GM15510 (cell line): Measurements from ENCODE around the gene LRRC8D.

ENCODE experiments used
- POLR2A ChIP-seq: IDR thresholded peaks from 3 replicates; pipeline ENCODE4 v1.6.1; 2011; ENCODE audit warnings: borderline replicate concordance; ENCODE audit not compliant: insufficient read length; ENCODE audit errors: extremely low read depth

LRRC8D gene

DNA sequence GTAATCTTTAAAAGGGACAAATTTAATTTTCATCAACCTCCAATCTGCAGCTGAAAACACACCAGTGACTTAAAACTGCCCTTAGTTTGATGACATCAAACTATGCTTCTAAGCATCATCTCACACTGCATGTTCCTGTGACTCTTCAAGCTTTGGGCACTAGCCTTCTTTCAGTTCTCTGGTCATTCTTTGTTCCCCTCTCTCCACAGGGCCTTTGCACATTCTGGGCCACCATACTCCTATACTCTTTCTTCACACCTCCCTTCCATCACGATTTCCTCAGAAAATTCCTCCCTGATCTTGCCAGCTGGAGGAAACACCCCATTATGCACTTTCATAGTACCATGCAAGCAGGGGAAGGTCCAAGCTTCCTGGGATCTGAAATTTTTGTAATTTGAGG, 96.5 kb downstream of the LRRC8D start:
- TF ChIP-seq POLR2A = no peak

DNA sequence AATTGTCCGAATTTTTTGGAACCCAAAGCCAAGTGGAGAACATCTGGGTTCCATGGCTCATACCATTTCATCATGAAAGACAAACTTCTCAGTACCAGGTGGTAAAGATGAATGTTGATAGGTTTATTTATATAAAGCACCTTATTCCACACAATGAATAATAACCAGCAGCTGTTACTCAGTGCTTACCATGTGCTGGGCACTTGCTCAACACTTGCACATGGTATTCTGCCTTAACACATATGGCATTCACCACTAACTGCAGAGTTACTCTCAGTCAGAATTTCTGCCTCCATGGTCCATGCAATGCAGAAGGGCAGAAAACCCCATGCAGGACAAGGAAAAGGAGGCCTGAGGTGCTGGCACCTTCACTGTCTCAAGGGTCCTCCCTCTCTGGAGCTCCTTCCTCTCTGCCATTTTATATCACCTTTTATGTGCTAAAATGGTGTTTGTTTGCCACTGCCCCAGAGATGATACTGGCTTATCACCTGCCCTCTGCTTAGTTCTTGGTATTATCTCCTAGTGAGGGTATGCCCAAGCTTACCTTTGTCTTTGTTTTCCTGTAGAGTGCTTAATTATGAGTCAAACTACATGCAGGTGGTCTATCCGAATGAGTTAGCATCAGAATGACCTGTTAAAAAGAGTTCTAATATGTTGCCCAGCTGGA, 97.4 kb downstream of the LRRC8D start:
- TF ChIP-seq POLR2A = no peak

DNA sequence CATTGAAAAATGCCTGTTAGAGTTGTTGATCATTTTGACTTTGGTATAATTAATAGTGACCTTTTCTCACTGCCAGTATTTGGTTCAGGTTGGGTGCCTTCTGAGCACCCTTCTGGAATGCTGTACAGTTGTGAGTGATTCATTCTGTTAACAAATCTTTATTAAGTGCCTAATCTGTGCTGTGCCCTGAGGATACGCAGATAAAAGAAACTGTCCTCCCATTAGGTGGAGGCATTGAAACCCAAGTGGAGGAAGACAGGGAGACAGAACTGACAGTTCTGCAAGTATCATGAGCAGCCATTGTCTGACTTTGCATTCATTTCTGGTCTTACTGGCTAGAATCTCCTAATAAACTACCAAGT, 97.9 kb downstream of the LRRC8D start:
- no peak for TF ChIP-seq POLR2A

DNA sequence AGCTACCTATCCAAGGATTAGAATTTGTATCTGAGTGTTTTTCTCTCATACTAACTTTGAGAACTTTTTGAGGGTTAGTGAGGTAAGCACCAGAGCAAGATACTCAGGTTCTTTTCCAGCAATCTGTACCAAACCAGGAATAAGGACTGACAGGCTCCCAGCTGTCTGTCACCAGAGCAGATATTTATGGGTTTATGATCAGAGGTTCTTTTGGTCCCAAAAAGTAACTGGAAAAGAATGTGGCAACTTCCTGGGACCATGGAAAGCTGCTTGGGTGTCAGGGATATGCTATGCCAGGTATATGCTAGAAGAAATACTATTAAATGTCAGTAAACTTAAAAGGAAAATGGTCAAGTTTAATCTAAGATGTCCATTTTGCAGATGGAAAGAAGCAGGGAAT, 98.3 kb downstream of the LRRC8D start:
- no peak for TF ChIP-seq POLR2A

DNA sequence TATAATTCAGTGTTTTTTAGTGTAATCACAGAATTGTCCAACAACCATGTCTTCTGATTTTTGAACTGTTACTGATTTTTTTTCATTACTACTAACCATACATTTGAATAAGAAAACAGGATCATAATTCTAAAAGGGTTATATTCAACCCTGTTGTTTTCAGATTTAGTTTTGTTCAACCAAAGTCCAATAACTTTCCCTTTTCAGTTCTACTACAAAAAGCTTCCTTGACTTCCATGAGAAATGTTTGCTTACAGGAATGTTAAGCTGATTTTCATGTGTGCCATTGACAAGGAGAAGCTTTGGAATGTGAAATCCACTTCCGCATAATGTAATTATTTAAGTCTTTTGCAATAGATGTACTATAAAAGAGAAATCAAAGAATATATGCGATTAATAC, 102.1 kb downstream of the LRRC8D start:
- no peak for TF ChIP-seq POLR2A

DNA sequence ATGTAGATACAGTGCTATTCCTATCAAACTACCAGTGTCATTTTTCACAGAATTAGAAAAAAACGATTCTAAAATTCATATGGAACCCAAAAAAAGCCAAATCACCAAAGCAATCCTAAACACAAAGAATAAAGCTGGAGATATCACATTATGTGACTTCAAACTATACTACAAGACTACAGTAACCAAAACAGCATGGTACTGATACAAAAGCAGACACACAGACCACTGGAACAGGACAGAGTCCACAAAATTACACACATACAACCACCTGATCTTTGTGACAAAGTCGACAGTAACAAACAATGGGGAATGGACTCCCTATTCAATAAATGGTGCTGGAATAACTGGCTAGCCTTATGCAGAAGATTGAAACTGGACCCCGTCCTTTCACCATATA, 102.7 kb downstream of the LRRC8D start:
- TF ChIP-seq POLR2A = no peak

GRCh38 chr1:89927049-89927448, 106.2 kb downstream of the LRRC8D start:
- TF ChIP-seq POLR2A = no peak

DNA sequence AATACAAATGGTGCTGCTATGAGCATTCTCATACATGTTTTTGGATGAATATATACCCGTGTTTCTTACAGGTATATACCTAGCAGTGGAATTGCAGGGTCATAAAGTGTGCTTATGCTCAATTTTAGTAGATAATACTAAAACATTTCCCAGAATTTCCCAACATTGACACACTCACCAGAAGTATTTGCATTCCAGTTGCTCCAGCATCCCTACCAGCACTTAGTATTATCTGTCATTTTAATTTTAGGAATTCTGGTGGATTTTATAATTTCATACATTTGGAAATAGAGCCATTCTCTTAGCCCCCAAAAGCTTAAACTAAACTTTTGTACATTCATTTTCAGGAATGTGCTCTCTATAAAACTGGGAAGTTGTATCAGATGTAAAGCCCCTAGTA, 106.6 kb downstream of the LRRC8D start:
- TF ChIP-seq POLR2A = no peak

DNA sequence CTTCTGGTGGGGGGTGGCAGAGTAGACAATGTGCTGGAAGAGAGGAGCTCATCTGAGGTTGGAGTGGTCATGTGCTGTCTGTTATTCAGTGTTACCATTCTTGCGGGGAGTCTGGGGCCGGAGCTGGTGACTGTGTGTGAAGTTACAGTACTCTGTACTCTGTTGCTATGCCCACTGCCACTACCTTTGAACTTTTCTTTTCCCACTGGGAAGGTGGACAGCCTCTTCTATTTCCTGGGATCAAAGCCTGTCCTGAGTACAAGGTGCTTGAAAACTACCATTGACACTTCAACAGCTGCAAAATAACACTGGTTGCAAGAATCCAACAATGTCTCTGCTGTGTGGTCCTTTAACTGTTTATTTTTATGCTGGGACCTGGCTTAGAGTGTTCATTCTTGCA, 107.7 kb downstream of the LRRC8D start:
- no peak for TF ChIP-seq POLR2A

DNA sequence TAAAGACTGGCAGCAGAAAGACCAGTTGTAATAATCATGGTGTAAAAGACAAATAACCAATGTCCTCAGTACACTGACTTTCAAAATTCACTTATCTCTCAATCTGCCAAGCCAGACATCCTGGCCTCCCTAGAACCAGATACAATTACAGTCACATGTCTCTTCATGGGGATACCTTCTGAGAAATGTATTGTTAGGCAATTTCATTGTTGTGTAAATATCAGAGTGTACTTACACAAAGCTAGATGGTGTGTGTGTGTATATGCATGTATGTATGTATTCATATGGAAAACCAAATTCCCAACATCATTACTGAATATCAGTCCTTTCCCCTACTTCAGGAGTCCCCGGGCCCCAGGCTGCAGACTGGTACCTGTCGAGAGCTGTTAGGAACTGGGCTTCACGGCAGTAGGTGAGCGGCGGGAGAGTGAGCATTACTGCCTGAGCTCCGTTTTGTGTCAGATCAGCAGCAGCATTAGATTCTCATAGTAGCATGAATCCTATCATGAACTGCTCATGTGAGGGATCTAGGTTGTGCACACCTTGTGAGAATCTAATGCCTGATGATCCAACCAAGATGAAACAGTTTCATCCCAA, 108.7 kb downstream of the LRRC8D start:
- TF ChIP-seq POLR2A = no peak

GRCh38 chr1:89930579-89930978, 109.7 kb downstream of the LRRC8D start:
- TF ChIP-seq POLR2A = no peak

GRCh38 chr1:89931964-89932363, 111.1 kb downstream of the LRRC8D start:
- no peak for TF ChIP-seq POLR2A

DNA sequence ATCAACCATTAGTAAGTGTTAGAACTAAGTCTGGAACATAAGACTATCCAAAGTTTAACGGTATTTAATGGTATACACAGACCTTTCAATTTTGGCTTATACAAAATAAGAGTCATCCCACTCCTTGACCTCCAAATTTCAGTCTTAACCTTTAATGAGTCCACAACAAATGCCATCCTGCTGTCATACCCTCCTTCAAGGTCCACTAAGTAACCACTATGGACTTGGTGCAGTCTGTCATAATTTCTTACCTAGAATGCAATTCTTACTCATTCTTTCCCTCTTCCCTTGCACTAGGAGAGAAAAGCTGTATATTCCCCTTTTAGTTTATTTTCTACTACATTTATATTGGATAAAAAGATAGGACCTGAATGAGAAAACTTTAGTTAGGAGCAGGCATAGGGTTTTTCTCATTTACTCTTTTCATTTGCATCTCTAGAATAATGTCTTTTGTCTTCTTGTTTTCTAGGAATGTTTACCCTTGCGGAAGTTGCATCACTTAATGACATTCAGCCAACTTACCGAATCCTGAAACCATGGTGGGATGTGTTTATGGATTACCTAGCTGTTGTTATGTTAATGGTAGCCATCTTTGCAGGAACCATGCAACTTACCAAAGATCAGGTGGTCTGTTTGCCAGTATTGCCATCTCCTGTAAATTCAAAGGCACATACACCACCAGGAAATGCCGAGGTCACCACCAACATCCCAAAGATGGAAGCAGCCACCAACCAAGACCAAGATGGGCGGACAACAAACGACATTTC, 111.9 kb downstream of the LRRC8D start:
- no peak for TF ChIP-seq POLR2A

DNA sequence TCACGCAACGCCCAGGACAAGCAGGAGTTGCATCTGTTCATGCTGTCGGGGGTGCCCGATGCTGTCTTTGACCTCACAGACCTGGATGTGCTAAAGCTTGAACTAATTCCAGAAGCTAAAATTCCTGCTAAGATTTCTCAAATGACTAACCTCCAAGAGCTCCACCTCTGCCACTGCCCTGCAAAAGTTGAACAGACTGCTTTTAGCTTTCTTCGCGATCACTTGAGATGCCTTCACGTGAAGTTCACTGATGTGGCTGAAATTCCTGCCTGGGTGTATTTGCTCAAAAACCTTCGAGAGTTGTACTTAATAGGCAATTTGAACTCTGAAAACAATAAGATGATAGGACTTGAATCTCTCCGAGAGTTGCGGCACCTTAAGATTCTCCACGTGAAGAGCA, 113.6 kb downstream of the LRRC8D start:
- no peak for TF ChIP-seq POLR2A

DNA sequence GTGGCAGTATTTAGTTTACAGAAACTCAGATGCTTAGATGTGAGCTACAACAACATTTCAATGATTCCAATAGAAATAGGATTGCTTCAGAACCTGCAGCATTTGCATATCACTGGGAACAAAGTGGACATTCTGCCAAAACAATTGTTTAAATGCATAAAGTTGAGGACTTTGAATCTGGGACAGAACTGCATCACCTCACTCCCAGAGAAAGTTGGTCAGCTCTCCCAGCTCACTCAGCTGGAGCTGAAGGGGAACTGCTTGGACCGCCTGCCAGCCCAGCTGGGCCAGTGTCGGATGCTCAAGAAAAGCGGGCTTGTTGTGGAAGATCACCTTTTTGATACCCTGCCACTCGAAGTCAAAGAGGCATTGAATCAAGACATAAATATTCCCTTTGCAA, 114.4 kb downstream of the LRRC8D start:
- no peak for TF ChIP-seq POLR2A

- TF ChIP-seq POLR2A = no peak
Observed at GRCh38 chr1:89936694-89937093, 115.9 kb downstream of the LRRC8D start.
